ENCODE measurements around the gene ECEL1.
"Not testable (repeated sequence)": the region's sequence is repeated elsewhere in the genome, so short reads cannot be mapped to it uniquely, and the experiment has no call there.

ECEL1 gene

GRCh38 chr2:232458051-232458660 lies 29.5 kb downstream of the ECEL1 start:
- DNase-seq = no peak

- no peak for DNase-seq
Measured at GRCh38 chr2:232457121-232458011, 30.3 kb downstream of the ECEL1 start.

- DNase-seq = no peak
Measured at GRCh38 chr2:232456296-232457120, 31.1 kb downstream of the ECEL1 start.

- DNase-seq = no peak
Measured at GRCh38 chr2:232455426-232456255, 32.0 kb downstream of the ECEL1 start, which contains the start of gene ALPI. Gene ALPI, plus strand, starts transcription at chr2:232456153. Its CDS starts 47 bp downstream, at chr2:232456200.

- no peak for DNase-seq
Measured at GRCh38 chr2:232454630-232455029, 33.0 kb downstream of the ECEL1 start.

GRCh38 chr2:232451645-232452044 lies 36.0 kb downstream of the ECEL1 start:
- DNase-seq = not testable (repeated sequence)

GRCh38 chr2:232449964-232450363 lies 37.7 kb downstream of the ECEL1 start:
- no peak for DNase-seq

- DNase-seq = no peak
Measured at GRCh38 chr2:232448304-232448690, 39.3 kb downstream of the ECEL1 start.

GRCh38 chr2:232447638-232448303 lies 39.9 kb downstream of the ECEL1 start:
- no peak for DNase-seq

GRCh38 chr2:232447091-232447620 lies 40.5 kb downstream of the ECEL1 start:
- DNase-seq = no peak

GRCh38 chr2:232446266-232446777 lies 41.3 kb downstream of the ECEL1 start:
- not testable (repeated sequence) for DNase-seq

GRCh38 chr2:232445149-232445885 lies 42.3 kb downstream of the ECEL1 start:
- not testable (repeated sequence) for DNase-seq

- no peak for DNase-seq
Measured at GRCh38 chr2:232444409-232445148, 43.1 kb downstream of the ECEL1 start.

- DNase-seq = not testable (repeated sequence)
Measured at GRCh38 chr2:232443669-232444408, 43.8 kb downstream of the ECEL1 start.

GRCh38 chr2:232443047-232443446 lies 44.6 kb downstream of the ECEL1 start:
- DNase-seq = not testable (repeated sequence)

- not testable (repeated sequence) for DNase-seq
Measured at GRCh38 chr2:232442431-232442830, 45.2 kb downstream of the ECEL1 start.

- DNase-seq = not testable (repeated sequence)
Measured at GRCh38 chr2:232441922-232442321, 45.7 kb downstream of the ECEL1 start.

- DNase-seq = no peak
Measured at GRCh38 chr2:232441147-232441651, 46.4 kb downstream of the ECEL1 start.

Data from NCI-H2029 (cell line).